ENCODE measurements around the gene WNT3A.

WNT3A gene

GRCh38 chr1:228047183-228047466 is 40.3 kb downstream of the WNT3A start:
- no peak for DNase-seq (ENCODE audit: low read depth in 2 of 2, low spot score in 1 of 2)

- DNase-seq (ENCODE audit: low read depth in 2 of 2, low spot score in 1 of 2): no peak
Measured at GRCh38 chr1:228048120-228048519, 41.3 kb downstream of the WNT3A start.

- no peak for DNase-seq (ENCODE audit: low read depth in 2 of 2, low spot score in 1 of 2)
Measured at GRCh38 chr1:228048659-228049298, 42.0 kb downstream of the WNT3A start.

- no peak for DNase-seq (ENCODE audit: low read depth in 2 of 2, low spot score in 1 of 2)
Measured at GRCh38 chr1:228050571-228051231, 43.9 kb downstream of the WNT3A start.

GRCh38 chr1:228058172-228058948 is 51.6 kb downstream of the WNT3A start:
- no peak for DNase-seq (ENCODE audit: low read depth in 2 of 2, low spot score in 1 of 2)

- DNase-seq (ENCODE audit: low read depth in 2 of 2, low spot score in 1 of 2): no peak
Measured at GRCh38 chr1:228058949-228059633, 52.3 kb downstream of the WNT3A start.

- DNase-seq (ENCODE audit: low read depth in 2 of 2, low spot score in 1 of 2): peak in 1 of 2 donors; percentile 43
Measured at GRCh38 chr1:228059634-228060457, 53.0 kb downstream of the WNT3A start.

GRCh38 chr1:228060458-228061190 is 53.8 kb downstream of the WNT3A start:
- no peak for DNase-seq (ENCODE audit: low read depth in 2 of 2, low spot score in 1 of 2)

GRCh38 chr1:228061411-228062084 is 54.8 kb downstream of the WNT3A start:
- DNase-seq (ENCODE audit: low read depth in 2 of 2, low spot score in 1 of 2): no peak

GRCh38 chr1:228062085-228062791 is 55.4 kb downstream of the WNT3A start:
- no peak for DNase-seq (ENCODE audit: low read depth in 2 of 2, low spot score in 1 of 2)

- DNase-seq (ENCODE audit: low read depth in 2 of 2, low spot score in 1 of 2): no peak
Measured at GRCh38 chr1:228062812-228063211, 56.0 kb downstream of the WNT3A start.

- no peak for DNase-seq (ENCODE audit: low read depth in 2 of 2, low spot score in 1 of 2)
Measured at GRCh38 chr1:228063251-228064191, 56.7 kb downstream of the WNT3A start.

GRCh38 chr1:228064296-228064695 is 57.5 kb downstream of the WNT3A start:
- no peak for DNase-seq (ENCODE audit: low read depth in 2 of 2, low spot score in 1 of 2)

- DNase-seq (ENCODE audit: low read depth in 2 of 2, low spot score in 1 of 2): no peak
Measured at GRCh38 chr1:228064741-228065542, 58.1 kb downstream of the WNT3A start.

- no peak for DNase-seq (ENCODE audit: low read depth in 2 of 2, low spot score in 1 of 2)
Measured at GRCh38 chr1:228065543-228066347, 58.9 kb downstream of the WNT3A start.

- DNase-seq (ENCODE audit: low read depth in 2 of 2, low spot score in 1 of 2): no peak
Measured at GRCh38 chr1:228066416-228066815, 59.6 kb downstream of the WNT3A start.

Measured in stimulated activated CD8-positive, alpha-beta memory T cell treated with anti-CD3 and anti-CD28 coated beads, Interleukin-4, amount 100 ng/mL, for 4 hours (primary cell).